SKM-1 treated with dmso at 0.1 percent for 144 hours (cell line): ENCODE measurements around the gene KLHL28.

Source experiments
- DNase-seq: peaks from one replicate; lab custom pipeline; 2025; ENCODE audit not compliant: unreplicated experiment; lab: John Stamatoyannopoulos, UW

The KLHL28 gene

GRCh38 chr14:44961151-44961553 lies 595 bp downstream of the KLHL28 start:
- peak; percentile 25 for DNase-seq

- no peak for DNase-seq
These were observed 1.1 kb downstream of the KLHL28 start for GRCh38 chr14:44960646-44961045.

GRCh38 chr14:44960146-44960545 lies 1.6 kb downstream of the KLHL28 start:
- DNase-seq, result no peak

GRCh38 chr14:44959538-44959937 lies 2.2 kb downstream of the KLHL28 start:
- no peak for DNase-seq

- no peak for DNase-seq
These were observed 4.9 kb downstream of the KLHL28 start for GRCh38 chr14:44956866-44957265.

- DNase-seq, result no peak
These were observed 6.2 kb downstream of the KLHL28 start for GRCh38 chr14:44955528-44955927.

- no peak for DNase-seq
These were observed 7.0 kb downstream of the KLHL28 start for GRCh38 chr14:44954750-44955149.

GRCh38 chr14:44952391-44953110 lies 9.2 kb downstream of the KLHL28 start:
- DNase-seq, result no peak

GRCh38 chr14:44951051-44951450 lies 10.7 kb downstream of the KLHL28 start:
- DNase-seq, result no peak

- DNase-seq, result no peak
These were observed 16.5 kb downstream of the KLHL28 start for GRCh38 chr14:44945264-44945663.

GRCh38 chr14:44944107-44944506 lies 17.6 kb downstream of the KLHL28 start:
- no peak for DNase-seq

GRCh38 chr14:44942436-44942835 lies 19.3 kb downstream of the KLHL28 start:
- no peak for DNase-seq

GRCh38 chr14:44941591-44941990 lies 20.2 kb downstream of the KLHL28 start:
- no peak for DNase-seq

GRCh38 chr14:44940944-44941343 lies 20.8 kb downstream of the KLHL28 start:
- DNase-seq, result no peak

GRCh38 chr14:44940211-44940610 lies 21.5 kb downstream of the KLHL28 start:
- DNase-seq, result no peak

- no peak for DNase-seq
These were observed 24.2 kb downstream of the KLHL28 start for GRCh38 chr14:44937547-44937946.

- no peak for DNase-seq
These were observed 26.6 kb downstream of the KLHL28 start for GRCh38 chr14:44935155-44935554.

GRCh38 chr14:44928793-44929192 lies 33.0 kb downstream of the KLHL28 start:
- no peak for DNase-seq

GRCh38 chr14:44914849-44915248 lies 46.9 kb downstream of the KLHL28 start:
- no peak for DNase-seq

GRCh38 chr14:44912041-44912869 lies 49.5 kb downstream of the KLHL28 start:
- DNase-seq, result no peak

- no peak for DNase-seq
These were observed 50.9 kb downstream of the KLHL28 start for GRCh38 chr14:44910821-44911220.

GRCh38 chr14:44901696-44902095 lies 60.1 kb downstream of the KLHL28 start:
- DNase-seq, result no peak
